Smooth muscle cell of the brain vasculature (primary cell): Measurements from ENCODE around the gene BIN1.
"Not testable (repeated sequence)": the region's sequence is repeated elsewhere in the genome, so short reads cannot be mapped to it uniquely, and the experiment has no call there.

Experiments used
- DNase-seq: peaks from one replicate; pipeline ENCODE4 v3.0.0-alpha.2; 2012; ENCODE audit warnings: low read depth, low spot score

The BIN1 gene

DNA sequence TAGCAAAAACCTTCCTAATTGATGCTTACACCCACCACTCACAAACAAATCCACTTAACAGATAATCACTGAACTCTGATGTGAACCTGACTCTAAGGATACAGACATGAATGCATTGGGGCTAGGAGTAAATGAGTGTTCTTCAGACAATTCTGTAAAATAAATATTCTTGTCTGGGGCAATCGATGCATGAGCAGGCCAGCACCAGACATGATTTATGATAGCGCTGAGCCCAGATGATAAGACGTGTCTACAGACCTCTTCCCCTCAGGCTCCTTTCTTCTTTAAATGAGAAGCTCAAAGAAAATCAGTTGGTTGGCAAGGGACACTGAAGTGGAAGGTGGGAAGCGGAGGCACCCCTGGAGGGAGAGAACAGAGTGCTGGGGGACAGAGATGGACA lies 27.3 kb upstream of the BIN1 start:
- DNase-seq: no peak

DNA sequence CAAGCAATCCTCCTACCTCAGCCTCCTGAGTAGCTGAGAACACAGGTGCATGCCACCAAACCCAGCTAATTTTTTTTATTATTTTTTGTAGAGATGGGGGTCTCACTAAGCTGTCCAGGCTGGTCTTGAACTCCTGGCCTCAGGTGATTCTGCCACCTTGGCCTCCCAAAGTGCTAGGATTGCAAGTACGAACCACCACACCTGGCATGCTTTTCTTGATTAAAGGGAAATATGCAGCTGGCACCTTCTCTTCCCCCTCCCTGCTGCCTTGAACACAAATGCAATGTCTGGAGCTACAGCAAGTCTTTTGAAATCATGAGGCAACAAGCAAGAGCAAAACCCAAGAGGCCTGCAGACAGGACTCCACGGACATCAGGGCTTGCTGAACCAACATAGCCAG lies 26.8 kb upstream of the BIN1 start:
- no peak for DNase-seq

DNA sequence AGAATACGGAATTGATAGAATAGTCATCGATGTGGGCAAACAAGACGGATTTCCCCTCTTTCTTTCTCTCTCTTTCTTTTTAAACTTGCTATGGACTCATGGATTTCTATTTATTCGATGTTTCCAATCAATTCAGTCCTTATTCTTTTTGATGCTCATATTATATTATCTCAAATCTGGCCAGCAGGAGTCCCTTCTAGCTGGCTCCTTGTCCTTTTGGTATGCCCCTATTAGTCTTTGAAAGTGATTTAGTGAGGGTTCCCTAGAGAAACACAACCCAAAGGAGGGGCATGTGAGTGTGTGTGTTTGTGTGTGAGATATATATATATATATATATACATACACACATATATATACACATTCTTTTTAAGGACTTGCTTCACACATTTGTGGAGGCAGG lies 23.5 kb upstream of the BIN1 start:
- DNase-seq: no peak

DNA sequence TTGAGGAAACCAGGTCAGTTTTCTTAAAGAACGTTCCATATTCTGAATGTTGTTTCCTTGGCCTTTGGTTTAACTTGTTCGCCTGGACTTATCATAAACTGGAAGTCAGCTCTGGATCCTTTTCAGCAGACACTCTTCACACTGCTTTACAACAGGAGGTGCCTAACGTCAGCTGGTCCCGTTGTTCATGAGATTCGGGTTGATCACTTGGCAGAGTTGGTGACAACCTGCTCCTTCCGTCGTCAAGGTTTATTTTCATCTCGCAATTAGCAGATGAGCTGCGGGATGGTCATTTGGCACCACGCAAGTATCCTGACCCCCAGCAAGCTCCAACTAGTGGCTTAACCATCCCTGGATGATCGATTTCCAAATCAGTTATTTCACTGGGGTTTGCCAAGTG lies 23.0 kb upstream of the BIN1 start:
- DNase-seq: no peak

DNA sequence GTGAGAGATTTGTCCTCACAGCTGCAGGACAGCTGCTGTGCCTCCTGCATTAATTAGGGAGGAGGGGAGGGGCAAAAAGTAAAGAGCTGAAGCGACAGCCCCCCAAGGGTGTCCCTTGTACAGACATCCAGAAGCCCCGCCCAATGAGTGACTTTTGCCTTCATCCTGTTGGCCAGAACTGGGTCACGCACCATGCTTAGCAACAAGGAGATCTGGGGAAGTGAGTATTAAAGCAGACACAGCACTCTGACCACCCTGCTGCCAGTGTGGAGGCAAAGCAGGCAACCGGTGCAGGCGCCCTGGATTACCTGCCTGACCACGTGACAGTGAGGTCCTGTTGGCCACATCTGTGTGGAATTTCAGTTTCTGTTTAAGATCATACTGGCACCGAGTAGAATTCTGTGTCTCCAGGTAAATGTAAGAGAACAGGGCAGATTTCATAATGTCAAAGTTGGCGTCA lies 21.5 kb upstream of the BIN1 start:
- DNase-seq: no peak

DNA sequence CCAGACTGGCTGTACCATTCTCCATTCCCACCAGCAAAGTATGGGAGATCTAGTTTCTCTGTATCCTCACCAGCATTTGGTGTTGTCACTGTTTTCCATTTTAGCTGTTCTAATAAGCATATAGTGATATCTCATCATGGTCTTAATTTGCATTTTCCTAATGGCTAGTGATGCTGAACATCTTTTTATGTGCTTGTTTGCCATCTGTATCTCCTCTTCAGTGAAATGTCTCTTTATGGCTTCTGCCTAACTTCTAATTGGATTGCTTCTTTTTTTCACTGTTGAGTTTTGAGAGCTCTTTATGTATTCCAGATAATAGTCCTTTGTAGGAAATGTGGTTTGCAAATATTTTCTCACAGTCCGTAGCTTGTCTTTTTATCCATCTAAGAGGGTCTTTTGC lies 18.9 kb upstream of the BIN1 start:
- DNase-seq: no peak

DNA sequence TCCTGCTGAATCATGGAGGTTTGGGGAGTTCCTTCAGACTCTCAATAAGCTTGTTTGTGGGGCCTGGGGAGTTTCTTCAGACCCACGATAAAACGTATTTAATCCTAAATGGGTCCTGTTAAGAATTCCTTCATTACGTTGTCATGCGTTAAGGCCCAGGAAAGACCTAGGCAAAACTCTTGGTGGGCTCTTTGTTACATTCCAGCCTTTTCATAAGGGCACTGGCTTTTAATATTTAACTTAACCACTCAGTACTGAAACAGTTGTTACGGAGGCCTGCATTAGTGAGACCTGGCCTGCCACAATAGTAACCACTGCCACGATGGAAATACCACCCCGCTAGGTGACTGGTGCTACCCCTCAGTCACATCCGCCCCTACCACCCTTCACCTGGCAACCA lies 17.5 kb upstream of the BIN1 start:
- DNase-seq: no peak

DNA sequence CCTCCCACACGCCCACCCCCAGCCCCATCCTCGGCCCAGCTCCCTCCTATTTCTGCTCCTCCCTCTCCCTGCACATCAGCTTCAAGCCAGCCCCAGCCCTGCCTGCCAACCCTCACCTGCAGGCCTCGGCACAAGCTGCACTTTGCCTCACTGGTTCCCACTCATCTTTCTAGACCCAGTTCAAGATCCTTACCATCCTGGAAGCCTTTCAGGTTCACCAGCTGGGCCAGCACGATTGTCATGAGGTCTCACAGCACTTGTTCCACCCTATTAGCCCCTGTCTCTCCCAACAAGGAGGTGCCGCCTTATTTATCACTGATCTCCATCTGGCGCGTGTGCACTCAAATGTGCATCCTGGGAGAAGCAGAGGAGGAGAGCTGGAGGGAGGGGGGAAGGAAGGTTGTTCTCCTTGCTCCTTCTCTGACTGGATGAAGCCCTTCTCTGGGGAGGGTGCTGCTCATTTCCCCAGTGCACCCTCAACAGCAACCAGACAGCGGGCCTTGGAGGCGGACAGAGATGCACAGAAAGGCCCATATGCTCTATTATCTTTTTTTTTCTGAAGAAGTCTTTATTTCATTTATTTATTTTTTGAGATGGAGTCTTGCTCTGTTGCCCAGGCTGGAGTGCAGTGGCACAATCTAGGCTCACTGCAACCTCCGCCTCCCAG lies 15.5 kb upstream of the BIN1 start:
- DNase-seq: no peak

DNA sequence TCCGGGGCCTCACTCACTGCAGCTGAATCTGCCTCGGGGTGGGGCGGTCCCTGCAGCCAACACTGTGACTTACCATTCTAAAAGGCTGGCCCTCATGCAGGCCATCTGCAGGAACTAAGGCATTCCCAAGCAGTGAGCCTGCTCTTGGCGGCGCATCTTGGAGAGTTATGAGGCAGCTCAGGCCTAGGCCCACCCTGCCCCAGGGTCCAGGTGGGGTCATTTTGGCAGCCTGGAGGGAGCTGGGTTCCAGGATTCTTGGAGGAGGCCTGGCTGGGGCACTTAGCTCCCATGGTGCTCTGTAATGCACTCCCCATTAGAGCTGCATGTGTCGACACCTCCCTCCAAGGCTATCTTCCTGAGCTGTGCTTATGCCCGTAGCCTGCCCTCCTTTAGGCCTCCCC lies 14.8 kb upstream of the BIN1 start:
- DNase-seq: no peak

DNA sequence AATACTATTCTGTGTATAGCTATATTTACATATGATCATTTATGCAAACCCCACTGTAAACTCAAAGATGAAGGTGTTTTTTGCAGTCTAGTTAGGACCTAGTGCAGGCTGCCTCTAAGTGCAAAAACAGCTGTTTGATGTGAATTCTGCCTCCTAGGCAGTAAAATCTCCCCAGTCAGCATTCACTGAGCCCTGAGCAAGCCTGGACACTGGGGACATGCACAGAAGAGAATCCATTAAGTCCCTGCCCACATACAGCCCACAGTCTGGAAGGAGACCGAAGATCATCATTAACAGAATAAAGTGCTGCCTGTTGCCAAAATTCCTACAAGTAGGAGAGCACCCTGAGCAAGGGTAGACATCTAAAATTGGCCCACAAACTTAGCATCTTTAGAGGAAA lies 14.4 kb upstream of the BIN1 start:
- no peak for DNase-seq

DNA sequence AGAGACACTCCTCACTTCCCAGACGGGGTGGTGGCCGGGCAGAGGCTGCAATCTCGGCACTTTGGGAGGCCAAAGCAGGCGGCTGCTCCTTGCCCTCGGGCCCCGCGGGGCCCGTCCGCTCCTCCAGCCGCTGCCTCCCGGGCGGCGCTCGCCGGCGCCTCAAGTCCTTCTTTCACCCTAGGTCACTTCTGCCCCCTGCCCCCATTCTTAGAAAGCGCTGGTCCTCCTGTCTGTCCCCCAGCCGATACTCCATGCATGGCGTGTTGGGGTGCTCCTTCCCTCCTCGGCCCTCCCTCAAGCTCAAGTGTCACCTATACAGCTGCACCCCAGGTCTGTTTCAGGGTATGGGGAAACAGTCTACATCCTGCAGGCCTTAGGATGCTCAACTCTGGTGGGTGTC lies 13.5 kb upstream of the BIN1 start:
- DNase-seq: not testable (repeated sequence)

DNA sequence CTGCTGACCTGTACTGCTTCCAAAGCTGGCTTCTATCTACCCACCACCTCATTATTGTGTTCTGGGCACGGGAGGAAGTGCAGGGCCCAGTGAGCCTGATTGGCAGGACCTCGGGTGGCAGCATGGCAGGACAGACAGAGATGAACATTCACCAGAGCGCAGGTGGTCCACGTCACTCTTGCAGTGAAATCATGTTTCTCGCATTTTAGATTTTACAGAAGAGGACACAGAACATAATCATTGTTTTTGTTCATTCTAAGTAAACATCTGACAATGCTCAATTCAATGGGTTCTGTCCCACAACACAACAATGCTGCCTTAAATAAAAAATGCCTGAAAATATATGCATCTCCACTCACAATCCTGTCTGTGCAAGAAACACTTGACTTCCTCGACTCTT lies 11.5 kb upstream of the BIN1 start:
- DNase-seq: no peak

DNA sequence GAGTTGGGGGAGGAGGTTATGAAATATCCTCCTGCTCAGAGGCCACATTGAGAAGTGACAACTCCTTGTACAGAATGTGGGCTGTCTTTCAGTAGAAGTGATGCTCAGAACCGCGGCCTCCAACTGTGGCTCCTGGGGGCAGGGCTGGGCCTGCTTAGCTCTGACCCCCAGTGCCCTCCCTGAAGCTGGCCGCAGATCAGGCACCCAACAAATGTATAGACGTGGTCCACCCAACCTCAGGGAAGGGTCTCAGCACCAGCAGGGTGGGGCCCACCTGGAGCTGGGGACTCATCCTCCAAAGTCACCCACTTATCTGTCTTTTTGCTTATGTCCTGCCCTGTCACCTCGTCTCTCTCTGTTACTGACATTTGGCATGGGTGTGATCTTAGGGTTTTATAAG lies 11.1 kb upstream of the BIN1 start:
- DNase-seq: no peak

DNA sequence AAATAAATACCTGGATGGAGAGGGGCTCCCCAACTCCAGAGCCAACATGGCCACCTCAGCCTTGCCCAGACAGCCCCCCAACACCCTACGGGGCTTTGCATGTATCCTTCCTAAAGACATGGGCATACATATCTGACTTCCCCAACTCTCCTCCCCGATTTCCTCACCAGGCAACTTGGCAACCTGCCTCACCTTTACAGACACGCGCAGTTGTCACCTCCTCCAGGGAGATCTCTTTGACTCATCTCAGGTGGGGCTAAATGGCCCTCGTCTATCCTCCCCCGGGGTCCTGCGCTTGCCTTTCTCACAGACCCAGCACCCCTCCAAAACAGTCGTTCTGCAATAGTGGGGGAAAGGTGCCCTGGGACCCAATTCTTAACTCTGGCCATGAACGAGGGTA lies 10.6 kb upstream of the BIN1 start:
- no peak for DNase-seq

DNA sequence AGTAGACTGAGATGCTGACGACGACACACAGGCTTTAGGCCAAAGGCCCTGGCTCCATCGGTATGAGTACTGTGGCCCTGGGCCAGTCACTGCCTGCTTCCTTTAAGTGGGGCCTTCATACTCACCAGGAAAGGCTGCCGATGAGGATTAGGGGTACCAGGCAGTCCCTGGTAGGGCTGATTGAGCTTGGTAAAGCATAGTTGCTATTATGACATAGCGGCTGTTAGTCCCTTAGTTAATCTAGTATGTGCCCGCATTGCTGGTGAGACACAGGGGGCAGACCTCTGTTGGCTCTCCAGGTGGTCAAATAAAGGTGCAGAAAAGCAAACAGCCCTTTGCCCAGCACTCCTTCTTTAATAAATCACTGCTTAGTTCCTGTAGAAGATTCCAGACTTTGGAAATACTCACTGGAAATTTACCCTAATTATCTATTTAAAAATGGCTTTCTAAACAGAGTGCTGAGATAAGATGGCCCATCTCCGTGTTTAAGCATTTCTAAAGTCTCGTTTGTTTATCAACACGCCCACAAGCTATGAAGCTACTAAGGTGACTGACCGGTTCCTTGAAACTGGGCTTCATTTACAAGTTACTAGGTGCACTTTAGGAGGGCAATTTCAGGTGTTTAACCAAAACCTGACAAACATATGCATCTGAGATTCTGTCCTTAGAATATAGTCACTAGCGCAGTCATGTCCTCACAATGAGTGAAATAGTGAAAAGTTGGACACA lies 8.7 kb upstream of the BIN1 start:
- DNase-seq: no peak

DNA sequence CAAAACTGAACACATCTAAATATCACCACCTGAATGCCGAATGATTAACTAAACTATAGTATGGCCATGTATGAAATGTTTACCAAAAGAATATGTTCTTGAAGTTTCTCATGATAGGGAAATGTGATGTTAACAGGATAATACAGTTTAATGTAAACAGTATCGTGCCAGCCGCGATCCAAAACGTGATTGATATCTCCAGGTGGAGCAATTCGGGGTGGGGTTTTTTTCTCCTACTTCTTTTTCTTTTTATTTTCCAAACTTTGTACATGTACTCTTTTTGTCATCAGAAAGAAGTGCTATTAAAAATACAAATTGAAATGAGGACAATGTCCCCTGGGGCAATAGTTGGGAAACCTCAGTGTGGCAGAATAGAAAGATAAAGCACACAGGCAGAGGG lies 4.0 kb upstream of the BIN1 start:
- DNase-seq: no peak

DNA sequence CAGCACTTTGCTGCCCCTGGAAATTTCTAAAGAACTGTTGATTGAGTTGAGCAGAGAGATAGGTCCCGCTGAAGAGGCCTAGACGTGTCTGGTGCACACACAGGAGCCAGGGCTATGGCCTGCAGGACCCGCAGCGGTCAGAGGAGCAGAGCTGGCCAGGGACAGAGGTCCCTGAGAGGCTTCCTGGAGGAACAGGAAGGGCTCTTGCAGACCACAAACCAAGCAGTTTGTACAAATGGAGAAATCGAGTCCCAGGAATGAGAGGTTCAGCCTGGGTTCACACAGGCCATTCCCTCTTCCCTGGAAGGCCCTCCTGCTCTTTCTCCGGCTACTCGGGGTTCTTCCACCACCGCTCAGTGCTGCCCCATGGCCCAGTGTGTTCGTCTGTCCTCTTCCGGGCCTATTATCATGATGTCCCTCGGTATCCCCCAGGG lies 1.2 kb upstream of the BIN1 start:
- DNase-seq: no peak

DNA sequence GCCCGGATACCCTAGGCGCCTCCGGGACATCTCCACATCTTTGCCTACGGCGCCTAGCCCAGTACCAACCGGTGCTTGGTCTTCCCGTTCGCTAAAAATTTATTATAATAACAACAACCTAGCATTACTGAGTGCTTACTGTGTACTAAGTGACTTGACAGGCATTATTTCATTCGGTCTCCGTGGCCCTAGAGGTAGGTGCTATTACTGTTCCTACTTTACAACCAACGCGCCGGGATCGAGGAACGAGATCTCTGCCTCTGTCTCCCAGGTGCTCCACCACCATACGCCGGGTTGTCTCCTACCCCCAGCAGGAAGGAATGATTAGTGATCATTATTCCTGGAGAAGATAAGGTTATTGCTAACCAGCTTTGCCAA lies 657 bp upstream of the BIN1 start:
- no peak for DNase-seq

DNA sequence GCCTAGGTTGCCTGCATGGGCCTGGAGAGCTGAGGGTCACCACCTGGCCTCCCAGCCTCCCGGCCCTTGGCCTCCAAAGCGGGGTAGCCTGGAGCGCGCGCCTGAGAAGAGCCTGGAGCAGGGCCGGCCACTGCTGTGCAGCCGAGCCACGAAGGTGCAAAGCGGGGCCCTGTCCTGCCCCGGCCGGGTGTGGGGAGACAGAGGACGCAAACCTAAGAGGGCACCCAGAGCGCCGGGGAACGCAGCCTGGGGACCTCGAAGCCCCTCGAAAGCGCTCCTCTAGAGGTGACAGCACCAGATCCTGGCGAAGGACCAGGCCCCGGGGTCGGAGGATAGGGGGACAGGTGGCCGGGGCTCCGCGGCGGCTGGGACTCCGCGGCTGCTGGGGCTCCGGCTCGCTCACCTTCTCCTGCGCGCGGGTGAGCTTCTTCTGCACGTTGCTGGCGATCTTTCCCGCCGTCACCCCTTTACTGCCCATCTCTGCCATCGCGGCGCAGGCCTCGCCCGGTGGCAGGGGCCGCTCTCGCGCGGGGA lies 430 bp downstream of the BIN1 start:
- no peak for DNase-seq

DNA sequence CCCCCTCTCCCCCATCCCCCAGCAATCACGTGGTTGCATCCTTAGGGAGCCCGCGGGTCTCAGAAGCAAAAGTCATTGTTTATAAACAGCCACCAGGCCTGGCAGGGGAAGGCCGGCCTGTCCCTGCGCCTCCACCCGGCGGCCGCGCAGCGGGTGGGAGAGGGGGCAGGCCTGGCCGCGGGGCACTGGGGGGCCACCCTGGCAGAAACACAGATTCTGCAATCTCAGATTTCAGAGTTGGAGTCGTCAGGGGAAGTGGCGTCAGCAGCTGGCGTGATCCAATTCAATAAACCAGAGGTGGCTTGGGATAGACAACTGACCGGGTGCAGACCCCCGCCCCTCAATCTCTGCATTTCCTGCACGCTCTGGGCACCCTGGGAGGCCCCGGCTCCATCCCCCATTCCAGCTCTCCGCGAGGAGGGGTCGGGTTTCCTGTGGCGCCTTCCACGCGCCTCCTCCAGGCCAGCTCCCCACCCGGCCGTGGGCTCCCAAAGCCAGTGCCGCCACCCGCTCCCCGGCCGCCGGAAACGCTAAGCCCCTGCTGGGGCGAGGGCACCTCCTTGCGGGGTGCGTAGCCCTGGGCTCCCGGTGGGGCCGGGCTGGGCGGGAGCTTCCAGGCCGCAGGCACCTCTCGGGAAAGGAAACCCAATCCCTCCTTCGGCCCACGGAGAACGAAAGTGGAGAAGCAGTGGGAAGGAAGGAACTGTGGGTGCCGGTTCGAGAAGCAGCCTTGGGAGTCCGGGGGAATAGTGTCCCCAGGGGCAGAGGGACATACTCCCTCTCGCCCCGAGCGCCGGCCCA lies 1.1 kb downstream of the BIN1 start:
- DNase-seq: no peak

DNA sequence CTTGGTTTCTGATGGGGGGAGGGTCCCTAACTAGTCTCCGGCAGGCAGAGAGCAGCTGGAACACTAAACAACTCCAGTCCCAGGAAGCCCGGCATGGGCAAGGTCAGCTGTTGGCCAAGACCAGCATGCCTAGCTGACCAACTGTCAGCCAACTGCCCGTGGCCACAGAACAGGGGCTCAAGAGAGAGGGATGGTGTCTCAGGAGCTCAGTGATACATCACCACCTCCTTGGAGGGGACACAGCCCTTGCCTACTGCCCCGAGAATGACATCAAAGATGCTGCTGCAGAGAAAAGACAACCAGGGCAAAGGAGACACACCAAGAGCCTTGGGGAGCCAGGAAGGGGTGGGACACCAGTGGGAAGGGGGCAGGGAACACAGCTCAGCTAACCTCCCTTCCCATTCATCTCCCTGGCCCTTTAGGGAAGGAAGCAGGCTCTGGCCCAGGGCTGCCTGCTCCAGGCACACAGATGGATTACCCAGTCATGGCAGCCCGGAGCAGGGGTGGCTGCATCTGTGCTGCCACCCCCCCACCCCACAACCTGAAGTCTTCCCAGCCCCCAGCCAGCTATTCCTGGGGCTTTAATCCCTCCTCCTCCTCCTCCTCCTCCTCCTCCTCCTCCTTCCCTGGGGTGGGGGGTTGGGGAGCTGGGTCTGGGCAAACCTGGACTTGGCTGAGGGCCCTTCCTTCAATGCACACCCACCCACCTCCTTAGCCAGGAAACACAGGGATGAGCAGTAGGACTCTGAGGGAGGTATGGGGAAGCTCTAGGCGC lies 1.9 kb downstream of the BIN1 start:
- no peak for DNase-seq

DNA sequence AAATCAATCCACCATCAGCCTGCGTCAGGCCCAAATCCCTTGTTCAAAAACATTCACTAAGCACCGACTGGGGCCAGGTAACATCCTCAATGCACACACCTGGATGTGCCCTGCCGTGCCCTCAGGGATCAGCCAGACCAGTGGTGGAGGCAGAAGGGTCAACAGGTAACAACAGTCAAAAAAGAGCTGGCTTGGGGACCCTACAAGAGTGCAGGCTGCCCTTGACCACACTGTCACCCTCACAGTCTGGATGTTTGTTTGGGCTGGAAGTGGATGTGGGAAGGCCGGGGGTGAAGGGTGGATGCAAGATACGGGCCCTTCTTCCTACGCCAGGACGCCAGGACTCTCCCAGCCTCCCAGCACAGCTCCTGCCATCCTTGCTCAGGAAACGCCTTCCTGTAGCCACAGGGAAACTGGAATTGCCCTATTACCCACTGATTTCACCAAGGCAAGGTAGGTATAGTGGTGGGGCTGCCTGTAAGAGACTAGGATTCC lies 2.7 kb downstream of the BIN1 start:
- DNase-seq: no peak
